ENCODE results near the gene SRPK2.

The SRPK2 gene

GRCh38 chr7:105188201-105188600, 200.5 kb downstream of the SRPK2 start:
- no peak for TF ChIP-seq CTCF (IDR thresholded peaks at IDR 0.05; ENCODE audit: extremely low read depth, insufficient read depth, missing control alignments)
- in situ Hi-C loops (cut with MboI; ENCODE audit: low pct_unique_long_range_greater_than_20kb, low sequenced_read_pairs, unreplicated experiment): no loop called here
- no peak for DNase-seq (ENCODE audit: low spot score)

- in situ Hi-C loops (cut with MboI; ENCODE audit: low pct_unique_long_range_greater_than_20kb, low sequenced_read_pairs, unreplicated experiment): no loop called here
- peak; percentile 26 for DNase-seq (ENCODE audit: low spot score)
- no peak for TF ChIP-seq CTCF (IDR thresholded peaks at IDR 0.05; ENCODE audit: extremely low read depth, insufficient read depth, missing control alignments)
These were observed 201.2 kb downstream of the SRPK2 start for GRCh38 chr7:105187302-105188169.

GRCh38 chr7:105185290-105186010, 203.3 kb downstream of the SRPK2 start:
- DNase-seq (ENCODE audit: low spot score): no peak
- in situ Hi-C loops (cut with MboI; ENCODE audit: low pct_unique_long_range_greater_than_20kb, low sequenced_read_pairs, unreplicated experiment): no loop called here
- TF ChIP-seq CTCF (IDR thresholded peaks at IDR 0.05; ENCODE audit: extremely low read depth, insufficient read depth, missing control alignments): no peak

- TF ChIP-seq CTCF (IDR thresholded peaks at IDR 0.05; ENCODE audit: extremely low read depth, insufficient read depth, missing control alignments): no peak
- in situ Hi-C loops (cut with MboI; ENCODE audit: low pct_unique_long_range_greater_than_20kb, low sequenced_read_pairs, unreplicated experiment): no loop called here
These were observed 208.7 kb downstream of the SRPK2 start for GRCh38 chr7:105180002-105180401.

GRCh38 chr7:105178928-105179541, 209.7 kb downstream of the SRPK2 start:
- TF ChIP-seq CTCF (IDR thresholded peaks at IDR 0.05; ENCODE audit: extremely low read depth, insufficient read depth, missing control alignments): no peak
- DNase-seq (ENCODE audit: low spot score): no peak
- in situ Hi-C loops (cut with MboI; ENCODE audit: low pct_unique_long_range_greater_than_20kb, low sequenced_read_pairs, unreplicated experiment): no loop called here

More at GRCh38 chr7:105180002-105180401, 208.7 kb downstream of the SRPK2 start:
- no peak for DNase-seq (ENCODE audit: low spot score)

GRCh38 chr7:105178177-105178576, 210.5 kb downstream of the SRPK2 start:
- DNase-seq (ENCODE audit: low spot score): no peak
- TF ChIP-seq CTCF (IDR thresholded peaks at IDR 0.05; ENCODE audit: extremely low read depth, insufficient read depth, missing control alignments): no peak
- in situ Hi-C loops (cut with MboI; ENCODE audit: low pct_unique_long_range_greater_than_20kb, low sequenced_read_pairs, unreplicated experiment): no loop called here

Measured in GM13977 (cell line).